ENCODE data around the gene AKAIN1.

AKAIN1 gene

DNA sequence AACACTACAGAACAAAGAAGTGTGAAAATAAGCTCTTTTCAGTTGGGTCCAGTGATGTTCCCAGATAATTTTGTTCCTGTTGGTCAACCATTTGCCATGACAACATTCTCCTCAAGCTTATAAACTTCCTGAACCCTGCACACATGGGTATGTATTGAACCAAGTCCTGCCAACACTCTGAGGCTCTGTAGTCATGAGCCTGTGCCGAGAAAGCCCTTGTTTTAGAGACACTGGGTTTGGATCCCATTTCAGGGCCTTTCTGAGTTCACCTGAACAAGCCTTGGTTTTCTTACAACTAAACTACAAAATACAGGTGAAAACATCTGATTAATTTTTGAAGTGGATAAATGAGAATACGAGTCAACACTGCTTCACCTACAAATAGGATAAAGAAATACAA lies 38.5 kb downstream of the AKAIN1 start:
- DNase-seq, result no peak

DNA sequence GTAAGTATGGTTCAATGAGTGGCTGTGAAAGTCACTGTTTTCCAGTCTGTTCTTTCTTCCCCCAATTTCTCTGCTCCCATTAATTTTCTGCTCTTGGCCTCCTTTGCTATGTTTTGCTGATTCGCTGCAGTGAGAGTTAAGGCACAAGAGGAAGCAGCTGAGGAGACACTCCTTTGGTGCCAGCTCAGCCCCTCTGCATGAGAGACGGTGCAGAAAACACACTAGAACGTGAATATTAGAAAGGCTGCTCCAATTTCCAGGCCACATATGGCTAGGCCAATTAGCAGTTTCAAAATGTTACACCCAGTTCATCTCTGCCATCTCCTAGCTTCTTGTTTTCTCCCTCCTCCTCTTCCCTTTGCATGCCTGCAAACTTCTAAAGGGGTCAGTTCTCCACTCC lies 38.9 kb downstream of the AKAIN1 start:
- no peak for DNase-seq

DNA sequence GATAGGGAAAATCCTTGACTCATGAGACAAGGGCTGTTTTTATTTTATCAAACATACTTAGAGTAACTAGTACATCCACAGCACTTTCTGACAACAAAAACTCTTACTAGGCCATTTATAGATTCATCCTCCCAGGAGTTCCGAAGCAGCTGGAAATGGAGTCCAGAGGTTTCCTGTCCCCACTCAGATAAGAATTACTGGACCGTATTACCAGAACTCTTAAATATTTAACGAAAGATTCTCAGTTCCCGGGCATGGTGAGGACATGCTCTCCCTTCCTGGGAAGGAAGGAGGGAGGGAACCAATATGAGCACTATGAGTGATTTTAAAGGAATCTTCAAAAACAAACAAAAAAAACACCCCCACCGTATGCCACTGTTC lies 41.2 kb downstream of the AKAIN1 start:
- no peak for DNase-seq

DNA sequence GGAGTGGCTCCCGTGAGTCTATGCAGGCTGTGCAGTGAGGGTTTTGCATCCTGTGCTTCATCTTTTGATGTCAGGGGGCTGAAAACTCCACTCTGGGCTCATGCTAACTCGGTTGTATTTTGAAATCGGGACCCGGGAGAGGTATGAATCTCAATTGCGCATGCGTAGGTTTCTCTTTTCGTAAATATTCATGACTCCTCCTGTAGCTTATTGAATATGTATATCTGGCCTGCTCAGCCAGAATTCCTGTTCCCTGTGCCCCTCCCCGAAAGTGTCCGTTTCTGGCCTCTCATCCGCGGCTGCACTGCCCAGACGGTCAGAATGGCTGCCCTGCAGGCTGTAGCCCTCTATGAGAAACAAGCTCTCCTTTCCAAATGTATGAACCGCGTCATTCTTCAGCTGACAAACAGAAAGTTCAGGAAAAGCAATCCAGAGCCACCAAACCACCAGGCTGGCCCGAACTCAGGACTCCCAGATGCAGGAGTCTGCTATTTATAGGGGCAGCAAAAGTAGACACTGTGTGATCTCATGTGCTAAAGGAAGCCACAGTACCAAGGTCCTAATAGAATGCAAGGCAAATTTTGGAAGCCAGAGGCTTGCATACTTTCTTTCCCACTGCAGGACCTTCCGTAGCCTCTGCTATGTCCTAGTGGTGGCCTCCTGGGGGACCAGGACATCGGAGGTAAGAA lies 41.7 kb downstream of the AKAIN1 start:
- no peak for DNase-seq

DNA sequence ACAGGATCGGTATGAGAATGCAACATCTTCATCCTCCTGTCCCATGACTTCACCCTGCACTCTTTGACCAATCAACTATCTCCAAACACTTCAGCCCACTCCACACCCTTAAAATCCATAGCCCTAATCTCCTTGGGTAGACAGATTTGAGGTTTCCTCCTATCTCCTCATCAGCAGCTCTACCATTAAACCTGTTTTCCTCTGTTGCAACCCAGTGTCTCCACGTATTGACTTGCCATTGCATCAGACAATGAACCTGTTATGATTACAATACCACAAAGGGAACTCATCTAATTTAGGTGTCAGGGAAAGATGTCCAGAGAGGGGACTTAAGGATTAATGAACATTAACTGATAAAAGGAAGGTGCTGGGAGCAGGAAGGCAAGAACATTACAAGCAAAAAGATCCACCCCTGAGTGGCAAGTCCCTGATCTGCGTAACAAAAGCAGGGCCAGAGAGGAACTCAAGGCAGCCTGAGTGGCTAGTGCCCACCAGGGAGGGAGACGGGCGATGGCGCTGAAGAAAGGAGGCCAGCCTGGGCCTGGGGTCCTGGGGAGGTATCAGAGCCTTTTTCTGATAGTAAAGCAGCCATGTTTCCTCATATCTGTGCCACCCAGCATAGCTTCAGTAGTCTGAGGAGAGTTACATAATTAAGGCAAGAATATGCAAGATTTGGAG lies 44.6 kb downstream of the AKAIN1 start:
- no peak for DNase-seq

DNA sequence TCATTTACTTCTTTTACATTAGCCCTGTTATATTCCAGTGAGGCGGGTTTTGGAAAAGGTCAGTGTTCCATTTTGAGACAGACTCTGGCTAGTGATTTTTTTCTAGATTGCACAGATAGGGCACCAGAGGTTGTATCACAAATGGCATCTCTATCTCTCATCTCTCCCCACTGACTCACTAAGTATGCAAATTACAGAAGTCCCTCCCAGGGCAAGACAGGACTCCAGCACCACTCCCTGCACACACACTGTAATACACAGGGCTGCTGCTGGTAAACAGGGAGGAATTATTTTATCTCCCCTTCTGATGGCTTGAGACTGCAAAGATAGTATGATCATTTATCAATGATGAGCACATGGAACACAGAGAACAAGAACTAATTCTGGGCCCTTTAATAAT lies 46.2 kb downstream of the AKAIN1 start:
- DNase-seq, result no peak

DNA sequence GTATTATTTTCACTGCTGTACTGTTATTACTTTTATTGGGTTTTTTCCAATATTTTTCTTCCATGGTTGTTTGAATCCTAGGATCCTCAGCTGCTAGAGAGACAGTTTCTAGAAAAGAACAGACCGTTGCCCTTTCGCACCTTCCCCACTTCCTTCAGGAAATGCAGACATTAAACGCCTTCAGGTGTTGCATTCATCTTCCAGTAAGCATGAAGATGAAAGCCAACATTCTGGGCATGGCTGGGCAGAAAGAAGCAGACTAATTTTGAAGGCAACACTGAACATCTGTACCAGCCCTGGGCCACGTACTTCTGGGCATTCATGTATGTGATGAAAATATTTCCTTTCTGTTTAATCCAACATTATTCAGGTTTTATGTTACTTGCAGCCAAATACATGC lies 51.0 kb downstream of the AKAIN1 start:
- no peak for DNase-seq

DNA sequence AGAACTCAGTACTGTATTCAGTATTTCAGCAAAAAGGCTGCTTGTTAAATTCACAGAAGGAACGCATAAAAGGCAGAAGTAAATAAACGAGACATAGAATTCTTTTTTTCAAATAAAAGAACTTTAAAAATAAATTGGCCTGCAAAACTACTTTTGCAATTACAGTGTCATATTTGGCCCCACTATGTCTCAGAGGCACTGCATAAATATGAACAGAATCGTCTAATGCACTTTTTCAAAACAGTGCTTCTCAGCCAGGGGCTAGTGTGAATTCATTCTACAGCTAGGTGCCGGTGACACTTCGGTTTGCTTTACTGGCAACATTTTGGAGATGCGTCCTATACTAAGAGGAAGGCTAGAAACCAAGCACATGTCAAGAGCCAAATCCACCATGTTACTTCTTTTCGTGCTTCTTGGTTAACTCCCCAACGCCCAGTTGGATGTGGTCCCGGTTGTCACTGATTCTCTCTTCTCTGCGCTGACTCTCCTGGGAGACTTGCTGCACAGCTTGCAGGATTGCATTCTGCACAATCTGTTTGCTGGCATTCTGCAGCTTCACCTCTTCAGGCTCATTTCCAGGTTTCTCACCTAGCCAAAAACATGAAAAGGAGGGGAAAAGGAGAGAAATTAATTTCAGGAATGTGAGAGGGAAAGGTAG lies 51.8 kb downstream of the AKAIN1 start:
- no peak for DNase-seq

DNA sequence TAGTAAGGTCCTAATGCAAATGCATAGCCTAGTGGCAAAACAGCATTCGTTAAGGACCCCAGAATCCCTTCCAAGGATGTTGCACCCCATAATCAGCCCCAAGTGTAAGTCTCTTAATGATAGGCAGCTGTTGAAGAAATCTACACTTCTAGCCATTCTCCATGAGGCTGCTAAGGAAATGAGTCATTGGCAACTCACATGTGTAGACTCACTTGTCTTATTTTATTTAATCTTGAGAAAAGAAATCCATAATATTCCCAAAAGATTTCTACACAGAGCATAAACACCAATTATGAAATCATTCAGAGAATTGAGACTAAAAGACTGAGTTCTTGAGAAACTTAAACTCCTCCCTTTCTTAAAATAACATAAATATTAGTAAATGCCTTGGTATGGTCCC lies 52.4 kb downstream of the AKAIN1 start:
- DNase-seq, result no peak

DNA sequence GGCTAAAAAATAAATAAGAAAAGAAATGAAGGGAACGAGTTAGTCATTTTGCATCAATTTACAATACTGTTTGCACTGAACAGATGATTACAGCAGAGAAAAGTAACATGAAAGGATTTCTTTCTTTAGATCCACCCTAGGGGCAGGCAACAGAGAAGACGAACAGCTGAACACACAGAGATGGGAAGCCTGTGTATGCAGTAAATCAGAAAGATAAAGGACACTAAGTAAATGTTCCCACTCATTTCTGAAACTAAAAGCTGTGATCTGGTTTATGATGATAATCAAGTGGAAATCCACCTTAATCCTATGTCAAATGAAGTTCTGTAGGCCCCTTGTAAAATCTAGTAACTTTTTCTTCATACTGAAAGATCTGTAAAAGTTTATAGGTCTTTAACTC lies 54.2 kb downstream of the AKAIN1 start:
- DNase-seq, result no peak

DNA sequence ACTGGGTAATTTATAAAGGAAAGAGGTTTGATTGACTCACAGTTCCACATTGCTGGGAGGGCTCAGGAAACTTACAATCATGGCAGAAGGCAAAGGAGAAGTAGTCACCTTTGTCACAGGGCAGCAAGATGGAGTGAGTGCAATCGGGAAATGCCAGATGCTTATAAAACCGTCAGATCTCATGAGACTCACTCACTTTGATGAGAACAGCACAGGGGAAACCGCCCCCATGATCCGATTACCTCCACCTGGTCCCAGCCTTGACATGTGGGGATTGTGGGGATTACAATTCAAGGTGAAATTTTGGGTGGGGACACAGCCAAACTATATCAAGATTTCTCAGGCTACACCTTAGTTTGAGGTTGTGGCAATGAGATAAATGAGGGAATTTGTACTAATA lies 54.9 kb downstream of the AKAIN1 start:
- DNase-seq, result no peak

DNA sequence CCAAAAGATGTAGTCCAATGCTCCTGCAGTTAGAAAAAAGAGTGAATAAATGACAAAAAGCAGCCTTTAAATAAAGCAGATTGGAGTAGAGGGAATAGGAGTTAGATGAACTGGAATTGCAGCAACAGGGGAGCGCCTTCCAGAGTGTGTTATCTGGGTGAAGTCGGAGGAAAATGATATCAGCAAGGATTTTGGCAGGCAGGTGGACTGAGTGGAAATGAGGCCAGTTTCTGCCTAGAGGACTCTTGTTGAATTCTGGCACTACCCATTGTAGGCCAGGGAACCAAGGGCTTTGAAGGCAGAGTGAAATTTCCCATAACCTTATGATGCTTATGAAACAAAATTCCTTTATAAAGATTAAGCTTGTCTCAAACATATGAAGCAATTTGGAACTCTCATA lies 59.8 kb downstream of the AKAIN1 start:
- no peak for DNase-seq

DNA sequence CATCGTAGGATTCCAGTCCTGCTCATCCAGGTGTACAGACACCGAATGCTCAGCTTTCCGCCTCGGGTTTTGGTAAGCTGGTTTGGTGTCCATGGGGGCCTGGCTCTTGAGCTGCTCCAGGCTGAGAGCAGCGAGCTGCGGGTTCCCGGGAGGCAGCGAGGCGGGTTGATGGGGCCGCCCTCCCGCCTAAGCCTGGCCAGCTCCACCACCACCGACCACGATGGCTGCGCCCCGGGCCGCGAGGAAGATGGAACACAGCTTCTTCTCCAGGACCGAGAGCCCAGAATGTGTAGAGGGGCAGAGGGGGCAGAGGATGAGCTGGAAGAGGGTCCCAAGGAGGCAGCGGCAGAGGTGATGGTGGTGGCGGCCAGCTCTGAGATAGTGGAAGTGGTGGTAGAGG lies 64.1 kb downstream of the AKAIN1 start:
- no peak for DNase-seq

DNA sequence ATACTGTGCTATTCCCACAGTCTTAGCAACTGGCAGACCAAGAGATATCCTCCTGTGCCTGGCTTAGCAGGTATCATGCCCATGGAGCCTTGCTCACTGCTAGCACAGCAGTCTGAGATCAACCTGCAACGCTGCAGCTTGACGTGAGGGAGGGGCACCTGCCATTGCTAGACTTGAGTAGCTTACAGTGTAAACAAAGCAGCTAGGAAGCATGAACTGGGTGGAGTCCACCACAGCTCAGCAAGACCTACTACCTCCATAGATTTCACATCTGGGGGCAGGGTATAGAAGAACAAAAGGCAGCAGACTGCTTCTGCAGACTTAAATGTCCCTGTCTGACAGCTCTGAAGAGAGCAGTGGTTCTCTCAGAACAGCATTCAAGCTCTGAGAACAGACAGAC lies 74.8 kb downstream of the AKAIN1 start:
- DNase-seq, result no peak

DNA sequence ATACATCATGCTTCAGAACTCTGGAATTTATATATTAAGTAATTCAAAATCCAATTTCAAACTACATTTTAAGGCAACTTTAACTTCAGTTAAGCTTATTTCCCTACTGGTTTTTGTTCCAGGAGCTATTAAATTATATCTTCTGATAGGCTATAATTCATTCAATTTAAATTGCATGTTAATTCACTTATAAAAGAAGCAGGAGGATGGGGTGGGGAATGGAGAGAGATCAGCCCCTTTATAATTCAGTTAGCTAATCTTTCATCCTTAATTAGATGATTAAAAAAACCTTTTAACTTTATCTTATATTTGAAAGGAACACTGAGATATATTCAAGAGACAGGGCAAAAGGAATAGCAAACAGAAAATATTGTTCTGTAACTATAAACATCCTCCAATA lies 86.8 kb downstream of the AKAIN1 start:
- DNase-seq, result no peak

DNA sequence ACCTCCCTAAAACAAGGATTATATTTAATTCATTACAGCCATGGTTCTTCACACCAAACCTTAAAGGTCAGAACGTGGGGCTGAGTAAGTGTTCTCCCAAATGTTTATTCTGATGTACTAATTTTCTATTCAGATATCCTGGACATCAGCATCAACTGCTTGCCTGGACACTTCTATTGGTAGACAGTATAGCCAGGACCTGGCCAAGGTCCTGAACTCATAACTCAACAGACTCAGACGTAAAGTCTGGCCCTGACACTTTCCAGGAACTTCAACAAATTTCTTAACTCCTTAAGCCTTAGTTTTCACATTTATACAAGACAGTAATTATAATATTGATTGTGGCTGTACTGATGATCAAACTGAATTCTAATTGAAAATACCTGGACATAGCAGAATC lies 89.1 kb downstream of the AKAIN1 start:
- no peak for DNase-seq

DNA sequence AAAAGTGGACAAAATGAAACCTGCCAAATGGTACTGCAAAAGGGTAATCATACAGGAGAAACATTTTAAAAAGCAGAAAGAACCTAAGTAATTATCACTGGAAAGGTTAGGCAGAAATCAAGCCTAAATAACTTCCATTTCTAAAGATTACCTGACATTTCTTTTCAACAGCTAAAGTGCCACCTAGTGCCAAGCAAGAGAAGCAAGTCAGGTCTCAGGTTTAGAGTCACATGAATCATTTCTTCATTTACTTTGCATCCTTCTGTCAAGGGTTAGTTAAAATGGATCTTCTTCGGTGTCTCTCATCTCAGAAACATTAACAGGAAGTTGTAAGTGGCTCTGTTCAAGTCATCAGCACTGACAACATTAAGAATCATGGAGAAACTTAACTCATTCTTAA lies 90.3 kb downstream of the AKAIN1 start:
- no peak for DNase-seq

DNA sequence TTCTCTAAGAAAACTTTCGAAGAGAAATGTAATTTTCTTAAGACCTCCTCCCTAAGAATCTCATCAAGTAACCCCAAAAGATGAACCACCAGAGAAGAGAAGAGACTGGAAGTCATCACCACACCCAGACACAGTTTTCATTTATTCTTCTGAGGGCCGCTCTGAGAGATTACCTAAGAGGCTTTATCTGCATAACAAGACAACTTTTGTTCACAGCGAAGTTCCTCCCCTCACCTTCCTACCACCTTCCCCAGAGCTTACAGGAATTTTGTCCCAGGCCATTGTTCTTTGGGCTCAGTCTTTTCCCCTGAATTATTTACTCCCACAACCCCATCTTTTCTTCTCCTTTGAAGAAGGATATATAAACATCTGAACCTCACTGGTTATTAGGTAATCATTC lies 92.8 kb downstream of the AKAIN1 start:
- no peak for DNase-seq

DNA sequence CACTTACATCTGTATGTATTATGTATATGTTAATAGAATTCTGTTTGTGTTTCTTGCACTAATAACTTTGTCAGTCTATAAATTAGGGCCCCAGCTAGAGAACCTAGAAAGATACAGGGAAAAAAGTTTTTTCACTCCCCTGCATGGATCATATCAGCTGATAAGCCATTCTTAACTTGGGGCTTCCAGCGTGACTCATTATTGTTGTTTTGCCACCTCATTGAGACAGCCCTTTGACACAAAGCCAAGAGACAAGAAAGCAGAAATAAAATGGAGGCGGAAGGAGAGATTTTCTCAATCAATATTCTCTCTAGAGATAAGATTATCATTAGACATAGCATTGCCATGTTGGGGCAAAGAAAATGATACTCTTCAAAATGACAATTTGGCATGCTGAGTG lies 93.4 kb downstream of the AKAIN1 start:
- DNase-seq, result no peak

DNA sequence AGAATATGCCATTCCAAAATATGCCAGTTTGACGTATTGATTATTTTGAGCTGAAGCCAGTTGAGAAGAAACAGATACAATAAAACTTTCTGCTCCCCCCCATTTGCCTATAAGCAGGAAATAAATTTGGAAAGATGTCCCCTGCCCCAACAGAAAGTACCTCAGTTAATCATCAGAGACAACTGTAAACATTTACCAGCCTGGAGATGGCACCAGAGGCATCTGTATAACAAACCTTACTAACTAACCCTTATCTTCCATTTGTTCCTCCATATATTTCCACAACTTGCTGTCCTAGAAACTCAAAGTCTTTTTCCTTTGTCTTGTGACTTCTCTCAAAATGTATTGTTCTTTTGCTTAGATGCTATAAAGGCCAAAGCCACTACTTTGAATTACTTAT lies 93.8 kb downstream of the AKAIN1 start:
- DNase-seq, result no peak

DNA sequence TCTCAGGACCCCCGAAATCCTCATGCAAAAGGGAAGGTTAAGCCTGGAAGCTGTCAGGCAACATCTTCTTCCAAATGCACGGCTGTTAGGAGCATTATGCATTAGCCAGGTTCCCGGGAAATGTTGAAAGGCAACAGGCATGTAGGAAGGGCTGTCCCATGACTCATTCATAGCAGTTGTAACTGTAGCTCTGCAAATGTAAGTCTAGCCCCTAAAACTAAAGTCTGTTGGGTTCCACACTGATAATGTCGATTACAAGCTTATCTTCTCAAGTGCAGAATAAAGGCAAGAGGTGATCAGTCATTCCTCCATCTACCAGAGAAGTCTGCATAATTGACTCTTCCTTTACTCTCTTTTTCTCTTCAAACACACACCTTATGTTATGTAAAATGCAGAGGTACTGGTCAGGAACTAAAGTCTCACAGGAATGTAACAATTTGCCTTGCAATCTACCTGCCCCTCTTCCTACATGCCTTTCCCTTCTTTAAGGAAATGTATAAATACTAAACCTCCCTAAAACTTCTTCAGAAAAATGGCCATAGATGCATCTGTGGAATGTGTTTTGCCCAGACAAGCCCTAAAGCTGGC lies 99.8 kb downstream of the AKAIN1 start:
- DNase-seq, result no peak

DNA sequence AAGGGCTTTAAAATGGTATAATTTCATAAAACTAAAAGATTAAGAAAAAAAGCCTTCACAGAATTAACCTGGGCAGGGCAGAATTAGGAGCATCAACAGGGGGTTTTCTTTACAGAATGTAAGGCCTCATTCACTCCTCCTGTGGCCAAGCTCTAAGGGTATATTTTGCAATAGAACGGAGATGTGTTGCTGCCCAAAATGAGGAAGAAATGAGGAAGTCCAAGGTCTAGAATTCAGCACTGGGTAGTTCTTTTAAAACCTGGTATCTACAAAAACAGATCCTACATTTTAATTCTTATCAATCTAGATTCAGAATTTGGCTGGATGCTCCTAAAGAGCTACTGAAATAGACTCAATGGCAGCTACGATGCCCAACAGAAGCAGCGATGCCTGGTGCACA lies 101.8 kb downstream of the AKAIN1 start:
- DNase-seq, result no peak

DNA sequence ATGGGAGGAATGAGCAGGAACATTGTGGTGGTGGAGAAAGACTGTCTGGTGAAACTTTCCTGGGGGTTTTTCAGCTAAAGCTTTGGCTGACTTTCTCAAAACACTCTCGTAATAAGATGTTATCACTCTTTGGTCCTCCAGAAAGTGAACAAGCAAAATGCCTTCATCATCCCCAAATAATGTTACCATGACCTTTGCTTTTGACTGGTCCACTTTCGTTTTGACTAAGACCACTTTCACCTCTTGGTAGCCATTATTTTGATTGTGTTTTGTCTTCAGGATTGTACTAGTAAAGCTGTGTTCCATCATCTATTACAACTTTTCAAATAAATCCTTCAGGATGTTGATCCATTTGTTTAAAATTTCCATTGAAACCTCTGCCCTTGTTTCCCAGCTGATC lies 103.2 kb downstream of the AKAIN1 start:
- no peak for DNase-seq
